HTERT RPE-1 (cell line): ENCODE results near the gene GAA.
"Not testable (repeated sequence)": the region's sequence is repeated elsewhere in the genome, so short reads cannot be mapped to it uniquely, and the experiment has no call there.

Experiments
- in situ Hi-C: fragments of 300-500 bp; cut with MboI; formaldehyde crosslinking; loops from 4 replicates; pipeline ENCODE4 v1.14.3; 2020; ENCODE audit warnings: low sequenced_read_pairs

GAA gene

GRCh38 chr17:80138856-80139426 lies 37.6 kb downstream of the GAA start:
- in situ Hi-C loops, result no loop called here

- in situ Hi-C loops, result no loop called here
Observed at GRCh38 chr17:80141463-80142165, 40.2 kb downstream of the GAA start.

- in situ Hi-C loops, result no loop called here
Observed at GRCh38 chr17:80142929-80143328, 41.5 kb downstream of the GAA start.

- in situ Hi-C loops, result no loop called here
Observed at GRCh38 chr17:80145076-80146075, 44.0 kb downstream of the GAA start.

- in situ Hi-C loops, result no loop called here
Observed at GRCh38 chr17:80146121-80147034, 45.0 kb downstream of the GAA start.

GRCh38 chr17:80147035-80147822 lies 45.8 kb downstream of the GAA start, which contains the start of gene EIF4A3:
Gene EIF4A3, minus strand, starts transcription at chr17:80147128. Its CDS starts 167 bp downstream, at chr17:80146961.
- in situ Hi-C loops, result no loop called here

GRCh38 chr17:80151333-80151732 lies 50.0 kb downstream of the GAA start:
- in situ Hi-C loops, result no loop called here

GRCh38 chr17:80152081-80152702 lies 50.8 kb downstream of the GAA start:
- in situ Hi-C loops, result no loop called here

- in situ Hi-C loops, result no loop called here
Observed at GRCh38 chr17:80153004-80153403, 51.6 kb downstream of the GAA start.

GRCh38 chr17:80154166-80154565 lies 52.8 kb downstream of the GAA start:
- in situ Hi-C loops, result no loop called here

GRCh38 chr17:80155600-80155999 lies 54.2 kb downstream of the GAA start:
- in situ Hi-C loops, result not testable (repeated sequence)

- in situ Hi-C loops, result no loop called here
Observed at GRCh38 chr17:80158846-80159245, 57.5 kb downstream of the GAA start.

- in situ Hi-C loops, result no loop called here
Observed at GRCh38 chr17:80160536-80160935, 59.2 kb downstream of the GAA start.

GRCh38 chr17:80163336-80163735 lies 62.0 kb downstream of the GAA start:
- in situ Hi-C loops, result no loop called here

GRCh38 chr17:80164185-80164584 lies 62.8 kb downstream of the GAA start:
- in situ Hi-C loops, result no loop called here

- in situ Hi-C loops, result no loop called here
Observed at GRCh38 chr17:80166446-80166845, 65.1 kb downstream of the GAA start.

- in situ Hi-C loops, result no loop called here
Observed at GRCh38 chr17:80168371-80168770, 67.0 kb downstream of the GAA start.

- in situ Hi-C loops, result no loop called here
Observed at GRCh38 chr17:80169107-80169506, 67.7 kb downstream of the GAA start.
